ENCODE measurements around the gene SMARCD1. TPM values are rescaled to one million over a fixed set of nuclear protein-coding genes. Genes with fewer than 3 reads are reported as not detected.
A peak's percentile ranks its signal among the peaks of the same experiment; 100 is the strongest.

SMARCD1 gene
- total and polyA plus RNA-seq, 9 of the 15 experiments (the other 6 are each of a cell fraction or from before 2014, with no cell fraction given), result 0.86 to 91.7 (median 48.0) TPM

DNA sequence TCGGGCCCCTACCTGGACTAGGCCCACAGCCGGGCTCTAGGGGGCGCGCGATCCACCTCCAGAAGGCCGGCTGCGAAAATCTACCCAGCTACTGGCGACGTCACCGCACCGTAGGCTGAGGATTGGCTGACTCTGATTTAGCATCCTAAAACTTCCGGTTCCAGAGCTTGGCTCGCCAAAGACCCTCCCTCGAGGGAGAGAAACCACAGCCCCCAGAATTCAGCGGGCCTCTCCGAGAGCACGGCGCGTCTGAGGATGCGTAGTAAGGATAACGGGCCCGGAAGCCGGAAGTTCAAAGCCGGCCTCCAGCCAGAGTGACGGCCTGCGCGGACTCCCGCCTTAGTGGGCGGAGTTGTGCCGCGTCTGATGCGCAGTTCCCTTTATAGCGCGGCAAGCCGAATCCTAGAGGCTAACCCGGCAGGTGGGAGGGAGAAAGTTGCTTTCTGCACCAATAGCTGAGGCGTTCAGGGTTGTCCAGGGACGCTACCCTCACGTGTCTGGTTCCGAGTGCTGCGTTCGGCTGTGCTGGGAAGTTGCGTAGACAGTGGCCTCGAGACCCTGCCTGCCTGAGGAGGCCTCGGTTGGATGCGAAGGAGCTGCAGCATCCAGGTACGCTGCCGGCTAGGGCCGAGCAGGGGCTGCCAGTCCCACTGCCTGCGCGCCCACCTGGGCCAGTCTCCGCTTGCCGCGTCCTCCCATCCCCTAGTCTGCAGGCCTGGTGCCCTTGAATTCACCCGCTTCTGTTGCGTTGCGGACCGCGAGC lies 26.7 kb downstream of the SMARCD1 start, which contains the start of gene COX14 (continued):
- TF ChIP-seq XRCC5 (IDR thresholded peaks at IDR 0.05; ENCODE audit: low read depth, low read length) (peak; percentile 65), LARP7 (IDR thresholded peaks at IDR 0.05) (no peak), FOS (IDR thresholded peaks at IDR 0.05; ENCODE audit: extremely low read depth, insufficient read length) (peak; percentile 80), BACH1 (tag; IDR thresholded peaks at IDR 0.05) (no peak), LCOR (CRISPR knock-in tag; IDR thresholded peaks at IDR 0.05) (peak; percentile 61; the same call in 1 of the 2 replicates), ZNF311 (CRISPR knock-in tag; IDR thresholded peaks at IDR 0.05) (no peak), DIDO1 (tag; IDR thresholded peaks at IDR 0.05; ENCODE audit: low read depth) (no peak), IFI16 (CRISPR knock-in tag; IDR thresholded peaks at IDR 0.05) (no peak), E2F3 (CRISPR knock-in tag; IDR thresholded peaks at IDR 0.05) (0 out of 2 replicates have a peak, but pooled peaks have one; percentile 15), NFIC (IDR thresholded peaks at IDR 0.05) (no peak), SIN3A (IDR thresholded peaks at IDR 0.05; ENCODE audit: borderline replicate concordance in 2 of 2, control insufficient read depth in 1 of 2, low read depth in 2 of 2, low read length in 2 of 2) (peak; percentile 58 to 61; a peak in 1 of 4 replicates), ZFPM2 (CRISPR knock-in tag; IDR thresholded peaks at IDR 0.05) (no peak)
- TF ChIP-seq, protein P1, sequence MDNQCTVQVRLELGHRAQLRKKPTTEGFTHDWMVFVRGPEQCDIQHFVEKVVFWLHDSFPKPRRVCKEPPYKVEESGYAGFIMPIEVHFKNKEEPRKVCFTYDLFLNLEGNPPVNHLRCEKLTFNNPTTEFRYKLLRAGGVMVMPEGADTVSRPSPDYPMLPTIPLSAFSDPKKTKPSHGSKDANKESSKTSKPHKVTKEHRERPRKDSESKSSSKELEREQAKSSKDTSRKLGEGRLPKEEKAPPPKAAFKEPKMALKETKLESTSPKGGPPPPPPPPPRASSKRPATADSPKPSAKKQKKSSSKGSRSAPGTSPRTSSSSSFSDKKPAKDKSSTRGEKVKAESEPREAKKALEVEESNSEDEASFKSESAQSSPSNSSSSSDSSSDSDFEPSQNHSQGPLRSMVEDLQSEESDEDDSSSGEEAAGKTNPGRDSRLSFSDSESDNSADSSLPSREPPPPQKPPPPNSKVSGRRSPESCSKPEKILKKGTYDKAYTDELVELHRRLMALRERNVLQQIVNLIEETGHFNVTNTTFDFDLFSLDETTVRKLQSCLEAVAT (IDR thresholded peaks at IDR 0.05), result no peak
- TF ChIP-seq, protein P2, sequence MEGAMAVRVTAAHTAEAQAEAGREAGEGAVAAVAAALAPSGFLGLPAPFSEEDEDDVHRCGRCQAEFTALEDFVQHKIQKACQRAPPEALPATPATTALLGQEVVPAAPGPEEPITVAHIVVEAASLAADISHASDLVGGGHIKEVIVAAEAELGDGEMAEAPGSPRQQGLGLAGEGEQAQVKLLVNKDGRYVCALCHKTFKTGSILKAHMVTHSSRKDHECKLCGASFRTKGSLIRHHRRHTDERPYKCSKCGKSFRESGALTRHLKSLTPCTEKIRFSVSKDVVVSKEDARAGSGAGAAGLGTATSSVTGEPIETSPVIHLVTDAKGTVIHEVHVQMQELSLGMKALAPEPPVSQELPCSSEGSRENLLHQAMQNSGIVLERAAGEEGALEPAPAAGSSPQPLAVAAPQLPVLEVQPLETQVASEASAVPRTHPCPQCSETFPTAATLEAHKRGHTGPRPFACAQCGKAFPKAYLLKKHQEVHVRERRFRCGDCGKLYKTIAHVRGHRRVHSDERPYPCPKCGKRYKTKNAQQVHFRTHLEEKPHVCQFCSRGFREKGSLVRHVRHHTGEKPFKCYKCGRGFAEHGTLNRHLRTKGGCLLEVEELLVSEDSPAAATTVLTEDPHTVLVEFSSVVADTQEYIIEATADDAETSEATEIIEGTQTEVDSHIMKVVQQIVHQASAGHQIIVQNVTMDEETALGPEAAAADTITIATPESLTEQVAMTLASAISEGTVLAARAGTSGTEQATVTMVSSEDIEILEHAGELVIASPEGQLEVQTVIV (CRISPR knock-in tag; IDR thresholded peaks at IDR 0.05; ENCODE audit: borderline replicate concordance), result no peak
- TF ChIP-seq, protein P3, sequence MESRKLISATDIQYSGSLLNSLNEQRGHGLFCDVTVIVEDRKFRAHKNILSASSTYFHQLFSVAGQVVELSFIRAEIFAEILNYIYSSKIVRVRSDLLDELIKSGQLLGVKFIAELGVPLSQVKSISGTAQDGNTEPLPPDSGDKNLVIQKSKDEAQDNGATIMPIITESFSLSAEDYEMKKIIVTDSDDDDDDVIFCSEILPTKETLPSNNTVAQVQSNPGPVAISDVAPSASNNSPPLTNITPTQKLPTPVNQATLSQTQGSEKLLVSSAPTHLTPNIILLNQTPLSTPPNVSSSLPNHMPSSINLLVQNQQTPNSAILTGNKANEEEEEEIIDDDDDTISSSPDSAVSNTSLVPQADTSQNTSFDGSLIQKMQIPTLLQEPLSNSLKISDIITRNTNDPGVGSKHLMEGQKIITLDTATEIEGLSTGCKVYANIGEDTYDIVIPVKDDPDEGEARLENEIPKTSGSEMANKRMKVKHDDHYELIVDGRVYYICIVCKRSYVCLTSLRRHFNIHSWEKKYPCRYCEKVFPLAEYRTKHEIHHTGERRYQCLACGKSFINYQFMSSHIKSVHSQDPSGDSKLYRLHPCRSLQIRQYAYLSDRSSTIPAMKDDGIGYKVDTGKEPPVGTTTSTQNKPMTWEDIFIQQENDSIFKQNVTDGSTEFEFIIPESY (CRISPR knock-in tag; IDR thresholded peaks at IDR 0.05), result peak; percentile 15; the same call in 1 of the 2 replicates
- TF ChIP-seq, protein P4, sequence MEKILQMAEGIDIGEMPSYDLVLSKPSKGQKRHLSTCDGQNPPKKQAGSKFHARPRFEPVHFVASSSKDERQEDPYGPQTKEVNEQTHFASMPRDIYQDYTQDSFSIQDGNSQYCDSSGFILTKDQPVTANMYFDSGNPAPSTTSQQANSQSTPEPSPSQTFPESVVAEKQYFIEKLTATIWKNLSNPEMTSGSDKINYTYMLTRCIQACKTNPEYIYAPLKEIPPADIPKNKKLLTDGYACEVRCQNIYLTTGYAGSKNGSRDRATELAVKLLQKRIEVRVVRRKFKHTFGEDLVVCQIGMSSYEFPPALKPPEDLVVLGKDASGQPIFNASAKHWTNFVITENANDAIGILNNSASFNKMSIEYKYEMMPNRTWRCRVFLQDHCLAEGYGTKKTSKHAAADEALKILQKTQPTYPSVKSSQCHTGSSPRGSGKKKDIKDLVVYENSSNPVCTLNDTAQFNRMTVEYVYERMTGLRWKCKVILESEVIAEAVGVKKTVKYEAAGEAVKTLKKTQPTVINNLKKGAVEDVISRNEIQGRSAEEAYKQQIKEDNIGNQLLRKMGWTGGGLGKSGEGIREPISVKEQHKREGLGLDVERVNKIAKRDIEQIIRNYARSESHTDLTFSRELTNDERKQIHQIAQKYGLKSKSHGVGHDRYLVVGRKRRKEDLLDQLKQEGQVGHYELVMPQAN (IDR thresholded peaks at IDR 0.05; ENCODE audit: borderline replicate concordance), result peak; percentile 97
- TF ChIP-seq, protein P5, sequence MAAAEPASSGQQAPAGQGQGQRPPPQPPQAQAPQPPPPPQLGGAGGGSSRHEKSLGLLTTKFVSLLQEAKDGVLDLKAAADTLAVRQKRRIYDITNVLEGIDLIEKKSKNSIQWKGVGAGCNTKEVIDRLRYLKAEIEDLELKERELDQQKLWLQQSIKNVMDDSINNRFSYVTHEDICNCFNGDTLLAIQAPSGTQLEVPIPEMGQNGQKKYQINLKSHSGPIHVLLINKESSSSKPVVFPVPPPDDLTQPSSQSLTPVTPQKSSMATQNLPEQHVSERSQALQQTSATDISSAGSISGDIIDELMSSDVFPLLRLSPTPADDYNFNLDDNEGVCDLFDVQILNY (CRISPR knock-in tag; IDR thresholded peaks at IDR 0.05), result peak; percentile 60; the same call in 1 of the 2 replicates

All from K562 (cell line).